DOHH2 (cell line): ENCODE results near the gene MYADML2.

ENCODE experiments used
- EZH2phosphoT487 ChIP-seq: fragments of 200-600 bp; sonication (generic); IDR thresholded peaks from 2 replicates; pipeline ENCODE4 v1.6.1; 2017; ENCODE audit warnings: borderline replicate concordance, mild to moderate bottlenecking, antibody characterized with exemption, low read length, moderate library complexity, mixed read lengths
- TF ChIP-seq, protein P1 (sequence below): fragments of 200-600 bp; sonication (generic); IDR thresholded peaks from one replicate; pipeline ENCODE4 v1.5.1; 2014; ENCODE audit warnings: antibody characterized with exemption, mild to moderate bottlenecking, low read depth, low read length; ENCODE audit not compliant: poor library complexity, severe bottlenecking

DNA sequence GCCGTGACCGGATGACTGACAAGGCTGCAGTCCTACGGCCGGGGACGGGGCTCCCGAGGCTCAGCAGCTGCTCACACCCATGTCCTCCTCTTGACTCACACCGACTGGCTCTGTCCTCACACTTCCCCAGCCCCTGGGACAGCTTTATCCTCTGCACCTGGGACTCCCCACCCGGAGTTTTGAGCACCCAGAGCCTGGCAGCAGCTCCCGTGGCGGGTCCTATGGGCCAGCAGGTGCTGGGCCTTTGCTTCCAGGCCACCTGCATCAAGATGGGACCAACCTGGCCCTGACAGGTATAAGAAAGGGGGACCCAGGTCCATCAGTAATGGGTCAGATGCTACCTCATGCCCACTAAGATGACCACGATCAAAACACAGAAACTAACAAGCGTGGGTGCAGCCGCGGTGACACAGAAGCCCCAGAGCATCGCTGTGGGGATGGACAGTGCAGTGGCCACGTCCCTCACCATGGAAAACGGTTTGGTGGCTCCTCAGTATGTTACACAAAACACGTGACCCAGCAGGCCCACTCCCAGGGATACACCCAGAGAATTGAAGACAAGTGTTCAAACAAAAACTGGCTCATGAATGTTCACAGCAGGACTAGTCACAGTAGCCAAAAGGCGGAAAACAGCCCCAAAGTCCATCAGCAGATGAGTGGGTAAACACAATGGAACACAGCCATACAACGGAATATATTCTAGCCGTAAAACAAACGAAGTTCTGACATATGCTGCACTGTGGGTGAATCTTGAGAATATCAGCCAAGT, 17.2 kb upstream of the MYADML2 start:
- TF ChIP-seq, protein P1, sequence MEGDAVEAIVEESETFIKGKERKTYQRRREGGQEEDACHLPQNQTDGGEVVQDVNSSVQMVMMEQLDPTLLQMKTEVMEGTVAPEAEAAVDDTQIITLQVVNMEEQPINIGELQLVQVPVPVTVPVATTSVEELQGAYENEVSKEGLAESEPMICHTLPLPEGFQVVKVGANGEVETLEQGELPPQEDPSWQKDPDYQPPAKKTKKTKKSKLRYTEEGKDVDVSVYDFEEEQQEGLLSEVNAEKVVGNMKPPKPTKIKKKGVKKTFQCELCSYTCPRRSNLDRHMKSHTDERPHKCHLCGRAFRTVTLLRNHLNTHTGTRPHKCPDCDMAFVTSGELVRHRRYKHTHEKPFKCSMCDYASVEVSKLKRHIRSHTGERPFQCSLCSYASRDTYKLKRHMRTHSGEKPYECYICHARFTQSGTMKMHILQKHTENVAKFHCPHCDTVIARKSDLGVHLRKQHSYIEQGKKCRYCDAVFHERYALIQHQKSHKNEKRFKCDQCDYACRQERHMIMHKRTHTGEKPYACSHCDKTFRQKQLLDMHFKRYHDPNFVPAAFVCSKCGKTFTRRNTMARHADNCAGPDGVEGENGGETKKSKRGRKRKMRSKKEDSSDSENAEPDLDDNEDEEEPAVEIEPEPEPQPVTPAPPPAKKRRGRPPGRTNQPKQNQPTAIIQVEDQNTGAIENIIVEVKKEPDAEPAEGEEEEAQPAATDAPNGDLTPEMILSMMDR, result no peak
- TF ChIP-seq EZH2phosphoT487, result no peak
